HG02678 (cell line): Measurements from ENCODE around the gene POU2F2.

Source experiments
- ATAC-seq: cut with Tn5 transposase; IDR thresholded peaks from one replicate; pipeline ENCODE4 v1.9.1; 2021; ENCODE audit warnings: mild to moderate bottlenecking, moderate library complexity; ENCODE audit not compliant: unreplicated experiment

POU2F2 gene

GRCh38 chr19:42126574-42126973 lies 5.7 kb downstream of the POU2F2 start:
- no peak for ATAC-seq

GRCh38 chr19:42125536-42125935 lies 6.7 kb downstream of the POU2F2 start:
- ATAC-seq, result no peak

- no peak for ATAC-seq
These were observed 7.8 kb downstream of the POU2F2 start for GRCh38 chr19:42124386-42124901.

- no peak for ATAC-seq
These were observed 8.5 kb downstream of the POU2F2 start for GRCh38 chr19:42123765-42124164.

GRCh38 chr19:42122691-42123607 lies 9.3 kb downstream of the POU2F2 start:
- ATAC-seq, result no peak

GRCh38 chr19:42121656-42122069 lies 10.6 kb downstream of the POU2F2 start:
- ATAC-seq, result no peak

GRCh38 chr19:42121036-42121621 lies 11.1 kb downstream of the POU2F2 start:
- no peak for ATAC-seq

GRCh38 chr19:42120276-42120980 lies 11.8 kb downstream of the POU2F2 start:
- ATAC-seq, result no peak

GRCh38 chr19:42117076-42117475 lies 15.2 kb downstream of the POU2F2 start:
- no peak for ATAC-seq

- no peak for ATAC-seq
These were observed 15.8 kb downstream of the POU2F2 start for GRCh38 chr19:42116308-42117075.

GRCh38 chr19:42115705-42116104 lies 16.5 kb downstream of the POU2F2 start:
- no peak for ATAC-seq

GRCh38 chr19:42115219-42115618 lies 17.0 kb downstream of the POU2F2 start:
- no peak for ATAC-seq

GRCh38 chr19:42114412-42114811 lies 17.8 kb downstream of the POU2F2 start:
- peak; percentile 63 for ATAC-seq

- peak; percentile 66 for ATAC-seq
These were observed 18.5 kb downstream of the POU2F2 start for GRCh38 chr19:42113641-42114348.

GRCh38 chr19:42111811-42112210 lies 20.4 kb downstream of the POU2F2 start:
- ATAC-seq, result no peak

- ATAC-seq, result no peak
These were observed 20.9 kb downstream of the POU2F2 start for GRCh38 chr19:42111384-42111783.

- ATAC-seq, result no peak
These were observed 21.6 kb downstream of the POU2F2 start for GRCh38 chr19:42110658-42111057.

GRCh38 chr19:42109896-42110295 lies 22.4 kb downstream of the POU2F2 start:
- ATAC-seq, result no peak

GRCh38 chr19:42108527-42109389 lies 23.5 kb downstream of the POU2F2 start:
- ATAC-seq, result peak; percentile 75
